Prostate gland (tissue), 2 donors: ENCODE measurements around the gene SLFNL1. TPM values are rescaled to one million over a fixed set of nuclear protein-coding genes. Genes with fewer than 3 reads are reported as not detected.

ENCODE experiments used
- DNase-seq: peaks from one replicate; pipeline ENCODE4 v3.0.0-alpha.2; 2019; ENCODE audit warnings: low spot score
- H3K27ac ChIP-seq, 2 donors: fragments of 200-600 bp; sonication (generic); 2 replicates each; pipeline ENCODE4 v1.5.1; 2017 to 2019
- H3K27me3 ChIP-seq: fragments of 200-600 bp; sonication (generic); replicated peaks from 2 replicates; pipeline ENCODE4 v1.5.1; 2019; ENCODE audit not compliant: insufficient read depth
- H3K36me3 ChIP-seq, 2 donors: fragments of 200-600 bp; sonication (generic); 1 replicate in 1 of 2; 2 replicates in 1 of 2; pipeline versions ENCODE4 v1.5.1 to v1.8.1; 2017 to 2019
- H3K4me1 ChIP-seq: fragments of 200-600 bp; sonication (generic); replicated peaks from 2 replicates; pipeline ENCODE4 v1.5.1; 2019
- H3K4me3 ChIP-seq, 2 donors: fragments of 200-600 bp; sonication (generic); 2 replicates each; pipeline ENCODE4 v1.5.1; 2017 to 2019
- H3K9me3 ChIP-seq: fragments of 200-600 bp; sonication (generic); 2 replicates; pipeline ENCODE4 v1.5.1; 2017
- POLR2A ChIP-seq: fragments of 450-650 bp; IDR thresholded peaks from one replicate; pipeline ENCODE4 v1.6.1; 2016; ENCODE audit warnings: antibody characterized with exemption, mild to moderate bottlenecking
- POLR2AphosphoS5 ChIP-seq: sonication (generic); formaldehyde crosslinking; IDR thresholded peaks from one replicate; pipeline ENCODE4 v1.6.1; 2017; ENCODE audit warnings: antibody characterized with exemption
- WGBS: methylation state at CpG from one replicate; pipeline ENCODE4 v1.1.5; 2018; 5-methylcytosine and 5-hydroxymethylcytosine counted together
- intact Hi-C: fragments of 100-400 bp; cut with DNase I; formaldehyde crosslinking; loops from one replicate; pipeline ENCODE4 v1.14.2; 2022
- total RNA-seq, 2 donors: library from RNA; depleted of rRNA; stranded (reverse); fragments of >200 nt; gene quantifications; one replicate each; pipeline ENCODE4 v1.1.0, GENCODE V29; 2016
- TF ChIP-seq, protein P1 (sequence below), 4 experiments: fragments of 200-600 bp in 2 of 4; fragments of 450-650 bp in 2 of 4; sonication (generic) in 2 of 4; IDR thresholded peaks; 1 replicate in 3 of 4; 2 replicates in 1 of 4; pipeline ENCODE4 v1.5.1; 2016 to 2019; ENCODE audit warnings: antibody characterized with exemption in 4 of 4, mild to moderate bottlenecking in 2 of 4, moderate library complexity in 2 of 4

SLFNL1 gene
- total RNA-seq, 2 donors from 2014 or later: 2.4 to 5.8 TPM

DNA sequence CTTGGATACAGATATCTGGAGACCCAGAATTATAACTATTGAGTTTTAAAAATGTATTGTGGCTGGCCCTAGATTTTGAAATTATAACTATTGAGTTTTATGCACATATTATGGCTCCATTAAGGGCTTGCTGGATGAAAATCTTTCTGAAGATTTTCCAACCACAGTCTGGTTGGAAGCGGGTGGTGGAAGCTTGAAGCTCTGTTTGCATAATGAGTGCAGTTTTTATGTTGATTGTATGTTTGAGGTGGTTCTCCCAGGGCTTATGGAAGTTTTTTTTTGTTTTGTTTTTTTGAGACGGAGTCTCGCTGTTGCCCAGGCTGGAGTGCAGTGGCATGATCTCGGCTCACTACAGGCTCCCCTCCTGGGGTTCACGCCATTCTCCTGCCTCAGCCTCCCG is 52.1 kb downstream of the SLFNL1 start:
- Histone ChIP-seq H3K9me3 (no peaks in the 10 kb centered on the region), H3K4me1 (no peaks in the 10 kb centered on the region), H3K36me3 (no peaks in the 10 kb centered on the region), H3K27ac (no peak overlapping the region), H3K27me3 (no peaks in the 10 kb centered on the region), H3K4me3 (no peak overlapping the region)
- TF ChIP-seq POLR2A: no peak
- TF ChIP-seq, protein P1, sequence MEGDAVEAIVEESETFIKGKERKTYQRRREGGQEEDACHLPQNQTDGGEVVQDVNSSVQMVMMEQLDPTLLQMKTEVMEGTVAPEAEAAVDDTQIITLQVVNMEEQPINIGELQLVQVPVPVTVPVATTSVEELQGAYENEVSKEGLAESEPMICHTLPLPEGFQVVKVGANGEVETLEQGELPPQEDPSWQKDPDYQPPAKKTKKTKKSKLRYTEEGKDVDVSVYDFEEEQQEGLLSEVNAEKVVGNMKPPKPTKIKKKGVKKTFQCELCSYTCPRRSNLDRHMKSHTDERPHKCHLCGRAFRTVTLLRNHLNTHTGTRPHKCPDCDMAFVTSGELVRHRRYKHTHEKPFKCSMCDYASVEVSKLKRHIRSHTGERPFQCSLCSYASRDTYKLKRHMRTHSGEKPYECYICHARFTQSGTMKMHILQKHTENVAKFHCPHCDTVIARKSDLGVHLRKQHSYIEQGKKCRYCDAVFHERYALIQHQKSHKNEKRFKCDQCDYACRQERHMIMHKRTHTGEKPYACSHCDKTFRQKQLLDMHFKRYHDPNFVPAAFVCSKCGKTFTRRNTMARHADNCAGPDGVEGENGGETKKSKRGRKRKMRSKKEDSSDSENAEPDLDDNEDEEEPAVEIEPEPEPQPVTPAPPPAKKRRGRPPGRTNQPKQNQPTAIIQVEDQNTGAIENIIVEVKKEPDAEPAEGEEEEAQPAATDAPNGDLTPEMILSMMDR (IDR thresholded peaks at IDR 0.05): no peak
- no peak for TF ChIP-seq POLR2AphosphoS5
- WGBS: 94% methylated on average over 6 of the region's 6 CpGs
- DNase-seq: no peak
- intact Hi-C loops: no loop called here

DNA sequence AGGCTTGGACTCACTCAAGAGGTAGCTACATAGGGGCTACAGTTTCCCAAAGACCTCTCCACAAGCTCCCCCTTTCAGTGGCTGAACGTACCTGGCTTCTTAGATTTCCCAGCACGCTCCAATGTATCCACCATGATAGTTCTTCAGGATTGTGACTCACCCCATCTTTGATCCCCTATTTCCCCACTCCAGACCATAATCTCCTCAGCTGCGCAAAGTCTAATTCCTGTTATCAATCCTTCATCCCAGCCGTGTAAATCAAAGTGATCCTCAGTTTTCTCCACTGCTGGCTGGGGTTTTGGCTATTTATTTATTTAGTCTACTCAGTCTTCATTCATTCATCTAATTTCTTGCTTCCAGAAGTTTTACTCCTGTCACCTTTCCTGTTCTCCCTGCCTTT is 55.1 kb downstream of the SLFNL1 start:
- Histone ChIP-seq H3K36me3 (no peaks in the 10 kb centered on the region), H3K4me3 (no peak overlapping the region), H3K27ac (no peak overlapping the region), H3K27me3 (no peaks in the 10 kb centered on the region), H3K4me1 (no peaks in the 10 kb centered on the region), H3K9me3 (no peaks in the 10 kb centered on the region)
- no peak for DNase-seq
- no peak for TF ChIP-seq POLR2AphosphoS5
- no peak for TF ChIP-seq POLR2A
- 83% methylated on average over 4 of the region's 4 CpGs for WGBS
- intact Hi-C loops: no loop called here

Other genes starting within 250 kb of the SLFNL1 start
- 1 to 10 TPM; 1.8 to 3.1 TPM for gene KCNQ4, start 237.9 kb downstream of the SLFNL1 start, total RNA-seq
- gene CITED4, start 159.4 kb downstream of the SLFNL1 start, total RNA-seq: 100 to 1,000 TPM in 1 of 2 donors, 10 to 100 TPM in 1; 72.3 to 138 TPM
- gene CTPS1, start 42.0 kb downstream of the SLFNL1 start, total RNA-seq: 10 to 100 TPM in 1 of 2 donors, 1 to 10 TPM in 1; 8.9 to 56.5 TPM
- 10 to 100 TPM; 49.0 to 62.7 TPM for gene SCMH1, start 220.6 kb upstream of the SLFNL1 start, total RNA-seq